ENCODE measurements around the gene CNTNAP2. TPM values are rescaled to one million over a fixed set of nuclear protein-coding genes. Genes with fewer than 3 reads are reported as not detected.

CNTNAP2 gene
- total and polyA plus RNA-seq, 2 of the 4 experiments (the other 2 are of a cell fraction): not detected

DNA sequence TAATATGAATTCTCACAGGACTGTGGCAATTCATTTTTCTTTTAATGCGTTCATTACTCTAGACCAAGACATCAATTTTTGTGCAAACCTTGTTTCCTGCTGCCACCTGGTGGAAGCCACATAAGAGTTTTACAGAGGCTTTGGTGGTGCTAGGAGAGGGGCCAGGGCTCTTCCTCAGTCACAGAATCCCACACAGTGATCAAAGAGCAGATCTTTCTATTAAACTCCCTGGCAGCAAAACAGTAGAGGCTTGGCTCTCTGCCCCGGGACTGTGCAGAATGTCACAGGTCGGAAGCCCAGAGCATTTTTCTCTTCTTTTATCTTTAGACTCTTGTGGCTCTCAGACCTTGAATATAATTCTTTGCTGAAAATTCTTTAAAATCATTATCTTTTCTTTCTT, 1967.5 kb downstream of the CNTNAP2 start:
- no peak overlapping the region for H3K14ac ChIP-seq (replicated peaks; ENCODE audit: low read depth, low read length)
- H3K4me3 ChIP-seq (ENCODE audit: insufficient read depth, low read depth, low read length): no peak overlapping the region
- H3K9me1 ChIP-seq (ENCODE audit: insufficient read depth, low read length): no peaks in the 10 kb centered on the region
- no peak overlapping the region for H2BK120ac ChIP-seq (ENCODE audit: low read depth, low read length)
- H2BK15ac ChIP-seq (ENCODE audit: low read depth, low read length): no peak overlapping the region
- H3K23ac ChIP-seq (ENCODE audit: low read depth, low read length): no peak overlapping the region
- no peak overlapping the region for H3K18ac ChIP-seq (ENCODE audit: low read depth, low read length)
- TF ChIP-seq POLR2A (IDR thresholded peaks at IDR 0.05; ENCODE audit: low read depth, low read length) (no peak), RFX5 (IDR thresholded peaks at IDR 0.05; ENCODE audit: low read depth, low read length) (no peak), RAD21 (IDR thresholded peaks at IDR 0.05; ENCODE audit: low read length) (peak; percentile 52), SMC3 (IDR thresholded peaks at IDR 0.05; ENCODE audit: low read depth, low read length) (peak; percentile 31), MAFK (IDR thresholded peaks at IDR 0.05; ENCODE audit: low read depth, low read length) (no peak), NFE2L2 (IDR thresholded peaks at IDR 0.05; ENCODE audit: low read depth, low read length) (no peak), CHD1 (IDR thresholded peaks at IDR 0.05; ENCODE audit: low read depth, low read length) (no peak), RCOR1 (IDR thresholded peaks at IDR 0.05; ENCODE audit: insufficient replicate concordance, low read length) (no peak), MXI1 (IDR thresholded peaks at IDR 0.05; ENCODE audit: borderline replicate concordance, low read depth, low read length) (no peak), CEBPB (IDR thresholded peaks at IDR 0.05; ENCODE audit: low read depth, low read length) (no peak), MAZ (IDR thresholded peaks at IDR 0.05; ENCODE audit: borderline replicate concordance, low read depth, low read length) (no peak), FOS (IDR thresholded peaks at IDR 0.05; ENCODE audit: low read depth, low read length) (no peak), BHLHE40 (IDR thresholded peaks at IDR 0.05; ENCODE audit: low read depth, low read length) (no peak)
- TF ChIP-seq, protein P1, sequence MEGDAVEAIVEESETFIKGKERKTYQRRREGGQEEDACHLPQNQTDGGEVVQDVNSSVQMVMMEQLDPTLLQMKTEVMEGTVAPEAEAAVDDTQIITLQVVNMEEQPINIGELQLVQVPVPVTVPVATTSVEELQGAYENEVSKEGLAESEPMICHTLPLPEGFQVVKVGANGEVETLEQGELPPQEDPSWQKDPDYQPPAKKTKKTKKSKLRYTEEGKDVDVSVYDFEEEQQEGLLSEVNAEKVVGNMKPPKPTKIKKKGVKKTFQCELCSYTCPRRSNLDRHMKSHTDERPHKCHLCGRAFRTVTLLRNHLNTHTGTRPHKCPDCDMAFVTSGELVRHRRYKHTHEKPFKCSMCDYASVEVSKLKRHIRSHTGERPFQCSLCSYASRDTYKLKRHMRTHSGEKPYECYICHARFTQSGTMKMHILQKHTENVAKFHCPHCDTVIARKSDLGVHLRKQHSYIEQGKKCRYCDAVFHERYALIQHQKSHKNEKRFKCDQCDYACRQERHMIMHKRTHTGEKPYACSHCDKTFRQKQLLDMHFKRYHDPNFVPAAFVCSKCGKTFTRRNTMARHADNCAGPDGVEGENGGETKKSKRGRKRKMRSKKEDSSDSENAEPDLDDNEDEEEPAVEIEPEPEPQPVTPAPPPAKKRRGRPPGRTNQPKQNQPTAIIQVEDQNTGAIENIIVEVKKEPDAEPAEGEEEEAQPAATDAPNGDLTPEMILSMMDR (conservative IDR thresholded peaks at IDR 0.05; ENCODE audit: low read depth, low read length): peak; percentile 29; the same call in 1 of the 2 replicates
- TF ChIP-seq, protein P2, sequence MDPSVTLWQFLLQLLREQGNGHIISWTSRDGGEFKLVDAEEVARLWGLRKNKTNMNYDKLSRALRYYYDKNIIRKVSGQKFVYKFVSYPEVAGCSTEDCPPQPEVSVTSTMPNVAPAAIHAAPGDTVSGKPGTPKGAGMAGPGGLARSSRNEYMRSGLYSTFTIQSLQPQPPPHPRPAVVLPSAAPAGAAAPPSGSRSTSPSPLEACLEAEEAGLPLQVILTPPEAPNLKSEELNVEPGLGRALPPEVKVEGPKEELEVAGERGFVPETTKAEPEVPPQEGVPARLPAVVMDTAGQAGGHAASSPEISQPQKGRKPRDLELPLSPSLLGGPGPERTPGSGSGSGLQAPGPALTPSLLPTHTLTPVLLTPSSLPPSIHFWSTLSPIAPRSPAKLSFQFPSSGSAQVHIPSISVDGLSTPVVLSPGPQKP (IDR thresholded peaks at IDR 0.05; ENCODE audit: borderline replicate concordance, low read depth, low read length): no peak
- TF ChIP-seq, protein P3, sequence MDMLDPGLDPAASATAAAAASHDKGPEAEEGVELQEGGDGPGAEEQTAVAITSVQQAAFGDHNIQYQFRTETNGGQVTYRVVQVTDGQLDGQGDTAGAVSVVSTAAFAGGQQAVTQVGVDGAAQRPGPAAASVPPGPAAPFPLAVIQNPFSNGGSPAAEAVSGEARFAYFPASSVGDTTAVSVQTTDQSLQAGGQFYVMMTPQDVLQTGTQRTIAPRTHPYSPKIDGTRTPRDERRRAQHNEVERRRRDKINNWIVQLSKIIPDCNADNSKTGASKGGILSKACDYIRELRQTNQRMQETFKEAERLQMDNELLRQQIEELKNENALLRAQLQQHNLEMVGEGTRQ (IDR thresholded peaks at IDR 0.05; ENCODE audit: low read depth, low read length): no peak
- no CpG with 5 or more reads among the region's 3 CpGs for whole genome bisulfite sequencing, 2 experiments (ENCODE audit: extremely low coverage in 2 of 2, insufficient read length in 1 of 2)
- H3K27ac ChIP-seq (ENCODE audit: insufficient read depth, low read length): no peak overlapping the region
- no peak overlapping the region for H2AK5ac ChIP-seq (ENCODE audit: low read depth, low read length)
- H2BK5ac ChIP-seq (ENCODE audit: low read depth, low read length, poor library complexity, severe bottlenecking): no peak overlapping the region
- no peaks in the 10 kb centered on the region for H4K20me1 ChIP-seq (ENCODE audit: insufficient read depth, low read length)
- H3K56ac ChIP-seq (ENCODE audit: extremely low read depth, insufficient read depth, low read length): no peak overlapping the region
- ChIA-PET POLR2A (ENCODE audit: unreplicated experiment) (no interaction called here), CTCF (no interaction called here)
- BruUV-seq (replicated peaks): no TSS peak
- H2AK9ac ChIP-seq (replicated peaks; ENCODE audit: low read depth, low read length, poor library complexity): no peak overlapping the region
- intact Hi-C loops (cut with micrococcal nuclease): loop anchor here (1.0 to 2.0 kb wide), 2 partner anchors 651 to 839 kb away; no protein-coding TSS in a partner anchor
- ATAC-seq (ENCODE audit: low read depth) (peak; percentile 63), DNase-seq (peak; percentile 19)
- H3K9me3 ChIP-seq (ENCODE audit: control insufficient read depth, insufficient read depth, low read length): peaks cover 4% of the 10 kb centered on the region; the same call in 1 of the 2 replicates
- no peak overlapping the region for H4K8ac ChIP-seq (ENCODE audit: low read depth in 2 of 2, low read length in 2 of 2)
- no peak overlapping the region for H4K91ac ChIP-seq (ENCODE audit: insufficient read depth, low read depth, low read length)
- dilution Hi-C loops (cut with HindIII; ENCODE audit: low sequenced_read_pairs, unreplicated experiment): no loop called here
- no peak overlapping the region for H4K5ac ChIP-seq (ENCODE audit: low read depth, low read length)
- no peaks in the 10 kb centered on the region for H3K36me3 ChIP-seq (ENCODE audit: control insufficient read depth, insufficient read depth, low read length)
- H3K9ac ChIP-seq (ENCODE audit: low read depth, low read length): no peak overlapping the region
- no peak overlapping the region for H3K4me2 ChIP-seq (ENCODE audit: low read depth, low read length)
- no peak overlapping the region for H2AFZ ChIP-seq (replicated peaks; ENCODE audit: low read length, poor library complexity)
- H3K27me3 ChIP-seq (ENCODE audit: control insufficient read depth, insufficient read depth, low read length): no peaks in the 10 kb centered on the region
- in situ Hi-C loops (cut with MboI; ENCODE audit: low sequenced_read_pairs): no loop called here
- H2BK20ac ChIP-seq (ENCODE audit: low read depth, low read length): no peak overlapping the region
- H3K79me1 ChIP-seq (ENCODE audit: low read depth in 1 of 2, low read length in 2 of 2): no peaks in the 10 kb centered on the region
- H3K4me1 ChIP-seq (ENCODE audit: control insufficient read depth, insufficient read depth, low read length): no peaks in the 10 kb centered on the region
- no peak overlapping the region for H3K4ac ChIP-seq (ENCODE audit: low read depth, low read length)
